ENCODE data around the gene SLC2A4. TPM values are rescaled to one million over a fixed set of nuclear protein-coding genes. Genes with fewer than 3 reads are reported as not detected.

SLC2A4 gene
- total RNA-seq, 1 donor from 2014 or later = 0.23 TPM

GRCh38 chr17:7237266-7237760 lies 44.2 kb upstream of the SLC2A4 start:
- DNase-seq (ENCODE audit: low read depth) = no peak
- H3K4me3 ChIP-seq (ENCODE audit: low read depth, low read length) = peak overlapping the region; percentile 90
- no peak for TF ChIP-seq CTCF (conservative IDR thresholded peaks at IDR 0.05; ENCODE audit: low read depth, low read length)

- peak overlapping the region; percentile 90 for H3K4me3 ChIP-seq (ENCODE audit: low read depth, low read length)
- DNase-seq (ENCODE audit: low read depth) = no peak
- no peak for TF ChIP-seq CTCF (conservative IDR thresholded peaks at IDR 0.05; ENCODE audit: low read depth, low read length)
Measured at GRCh38 chr17:7237761-7238419, 43.6 kb upstream of the SLC2A4 start.

- no peak for DNase-seq (ENCODE audit: low read depth)
- H3K4me3 ChIP-seq (ENCODE audit: low read depth, low read length) = peak overlapping the region; percentile 90
- no peak for TF ChIP-seq CTCF (conservative IDR thresholded peaks at IDR 0.05; ENCODE audit: low read depth, low read length)
Measured at GRCh38 chr17:7238420-7239090, 43.0 kb upstream of the SLC2A4 start.

GRCh38 chr17:7239091-7240027 lies 42.2 kb upstream of the SLC2A4 start, which contains the start of gene PHF23:
Gene PHF23, minus strand, starts transcription at chr17:7239457. Its CDS starts 178 bp downstream, at chr17:7239279.
- H3K4me3 ChIP-seq (ENCODE audit: low read depth, low read length) = peak within 1 kb of the TSS; percentile 90
- no peak for TF ChIP-seq CTCF (conservative IDR thresholded peaks at IDR 0.05; ENCODE audit: low read depth, low read length)
- peak; percentile 94 for DNase-seq (ENCODE audit: low read depth)

- H3K4me3 ChIP-seq (ENCODE audit: low read depth, low read length) = peak overlapping the region; percentile 82
- TF ChIP-seq CTCF (conservative IDR thresholded peaks at IDR 0.05; ENCODE audit: low read depth, low read length) = no peak
- DNase-seq (ENCODE audit: low read depth) = no peak
Measured at GRCh38 chr17:7240375-7240774, 41.1 kb upstream of the SLC2A4 start.

- DNase-seq (ENCODE audit: low read depth) = no peak
- TF ChIP-seq CTCF (conservative IDR thresholded peaks at IDR 0.05; ENCODE audit: low read depth, low read length) = no peak
- H3K4me3 ChIP-seq (ENCODE audit: low read depth, low read length) = peak overlapping the region; percentile 82
Measured at GRCh38 chr17:7241090-7241733, 40.3 kb upstream of the SLC2A4 start.
